M059J (cell line): Measurements from ENCODE around the gene RBM44. TPM values are rescaled to one million over a fixed set of nuclear protein-coding genes. Genes with fewer than 3 reads are reported as not detected.
"Not testable (repeated sequence)": the region's sequence is repeated elsewhere in the genome, so short reads cannot be mapped to it uniquely, and the experiment has no call there.

Source experiments
- DNase-seq: peaks from one replicate; pipeline ENCODE4 v3.0.0-alpha.2; 2012; ENCODE audit warnings: low read depth
- total RNA-seq: library from RNA; depleted of rRNA; stranded (reverse); fragments of >200 nt; shearing (Covaris generic); gene quantifications from 2 replicates; pipeline ENCODE4 v1.2.3, GENCODE V29; 2014

Gene RBM44
- total RNA-seq, 1 experiment from 2014 or later, result 0.02 TPM

- DNase-seq, result peak; percentile 43
Measured at GRCh38 chr2:237774811-237775553, 23.6 kb upstream of the RBM44 start.

- no peak for DNase-seq
Measured at GRCh38 chr2:237779521-237779920, 19.1 kb upstream of the RBM44 start.

GRCh38 chr2:237782181-237782580 lies 16.4 kb upstream of the RBM44 start:
- DNase-seq, result no peak

- not testable (repeated sequence) for DNase-seq
Measured at GRCh38 chr2:237783678-237784077, 14.9 kb upstream of the RBM44 start.

GRCh38 chr2:237786936-237787335 lies 11.6 kb upstream of the RBM44 start:
- no peak for DNase-seq

DNA sequence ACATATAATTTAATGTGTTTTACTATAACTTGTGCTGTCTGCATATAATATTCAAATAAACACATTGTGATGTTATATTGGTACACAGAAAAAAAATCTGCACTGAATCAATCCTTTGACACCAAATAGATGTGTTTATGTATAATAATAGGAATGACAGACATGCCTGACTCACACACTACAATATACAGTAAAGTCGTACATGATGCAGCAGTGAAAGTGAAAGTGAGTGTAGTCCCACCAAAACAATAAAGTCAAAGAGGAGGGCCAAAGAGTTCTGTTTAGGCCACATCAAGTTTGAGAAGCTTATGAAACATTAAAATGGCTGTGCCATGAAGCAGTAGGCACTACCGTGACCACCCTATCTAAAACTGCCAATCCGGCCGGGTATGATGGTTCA lies 8.2 kb upstream of the RBM44 start:
- peak; percentile 13 for DNase-seq

GRCh38 chr2:237791977-237792727 lies 6.4 kb upstream of the RBM44 start:
- DNase-seq, result peak; percentile 15

GRCh38 chr2:237797253-237797652 lies 1.3 kb upstream of the RBM44 start:
- no peak for DNase-seq

GRCh38 chr2:237799060-237799428 lies 465 bp downstream of the RBM44 start:
- DNase-seq, result no peak

- DNase-seq, result no peak
Measured at GRCh38 chr2:237801466-237801865, 2.9 kb downstream of the RBM44 start.

- DNase-seq, result no peak
Measured at GRCh38 chr2:237806334-237806733, 7.8 kb downstream of the RBM44 start.

DNA sequence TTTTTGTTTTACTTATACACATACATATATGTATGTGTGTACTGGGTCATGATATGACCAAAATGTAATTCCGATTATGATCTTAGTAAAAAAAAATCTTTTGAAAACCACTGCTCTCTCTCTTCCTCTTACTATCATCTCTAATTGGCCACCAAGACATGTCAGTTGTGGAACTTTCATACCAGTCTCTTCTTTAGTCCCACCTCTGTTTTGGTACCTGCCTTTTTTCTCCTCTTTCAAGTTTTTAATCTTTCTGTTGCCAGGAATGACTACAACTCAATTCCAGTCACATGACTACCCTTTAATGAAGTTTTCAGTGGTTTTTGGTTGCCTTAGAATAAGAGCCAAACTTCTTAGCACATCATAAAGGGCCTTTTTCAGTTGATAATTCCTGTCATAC lies 17.1 kb downstream of the RBM44 start:
- no peak for DNase-seq

DNA sequence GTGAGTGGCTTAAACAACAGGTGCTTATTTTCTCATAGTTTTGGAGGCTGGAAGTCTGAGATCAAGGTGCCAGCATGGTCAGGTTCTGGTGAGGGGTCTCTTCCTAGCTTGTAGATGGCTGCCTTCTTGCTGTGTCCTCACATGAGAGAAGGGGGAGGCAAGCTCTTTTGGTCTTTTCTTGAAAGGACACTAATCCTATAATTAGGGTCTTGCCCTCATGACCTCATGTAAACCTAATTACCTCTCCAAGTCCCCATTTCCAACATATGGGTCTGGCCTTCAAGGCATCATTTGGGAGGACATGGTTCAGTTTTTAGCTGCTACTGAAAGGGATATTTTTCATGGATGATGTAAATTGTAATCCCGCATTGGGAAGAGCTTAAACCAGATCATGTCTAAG lies 18.0 kb downstream of the RBM44 start:
- no peak for DNase-seq

GRCh38 chr2:237818066-237818473 lies 19.5 kb downstream of the RBM44 start:
- peak; percentile 49 for DNase-seq

GRCh38 chr2:237819231-237819630 lies 20.7 kb downstream of the RBM44 start:
- no peak for DNase-seq

- DNase-seq, result no peak
Measured at GRCh38 chr2:237820421-237820820, 21.8 kb downstream of the RBM44 start.

DNA sequence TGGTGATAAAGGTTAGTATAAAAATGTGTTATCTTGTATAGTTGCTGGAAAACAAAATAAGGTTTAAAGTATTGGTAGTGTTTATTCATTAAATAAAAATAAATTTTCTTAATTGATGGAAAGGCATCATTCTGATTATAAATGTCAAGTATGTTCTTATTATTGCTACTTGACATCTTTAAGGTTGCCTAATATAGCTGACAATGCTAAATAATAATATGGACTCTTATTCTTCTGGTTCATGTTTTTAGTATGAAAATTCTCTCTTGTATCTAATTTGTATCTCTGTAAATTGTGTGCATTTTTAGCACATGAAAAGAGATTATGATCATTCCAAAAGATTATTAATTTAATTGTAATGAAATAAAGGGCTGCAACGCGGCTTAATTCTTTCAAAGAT lies 25.0 kb downstream of the RBM44 start:
- no peak for DNase-seq

DNA sequence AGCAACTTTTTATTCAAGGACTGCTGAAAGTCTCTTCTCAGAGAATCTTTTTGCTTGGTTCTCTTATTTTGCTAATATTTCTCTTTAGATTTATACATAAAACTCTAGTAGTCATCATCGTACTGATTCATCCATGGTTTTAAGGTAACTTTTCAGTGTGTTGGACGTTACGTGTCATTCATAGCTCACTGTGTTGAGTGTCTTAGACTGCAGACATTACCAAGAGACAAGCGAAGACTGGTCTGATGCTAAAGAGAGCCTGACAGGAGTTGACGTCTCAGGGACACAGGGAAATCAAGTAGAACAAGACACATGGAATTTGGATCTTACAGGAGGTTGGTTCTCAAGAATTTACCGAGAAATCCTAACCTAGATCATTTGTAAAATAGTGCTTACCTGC lies 25.5 kb downstream of the RBM44 start:
- DNase-seq, result no peak

DNA sequence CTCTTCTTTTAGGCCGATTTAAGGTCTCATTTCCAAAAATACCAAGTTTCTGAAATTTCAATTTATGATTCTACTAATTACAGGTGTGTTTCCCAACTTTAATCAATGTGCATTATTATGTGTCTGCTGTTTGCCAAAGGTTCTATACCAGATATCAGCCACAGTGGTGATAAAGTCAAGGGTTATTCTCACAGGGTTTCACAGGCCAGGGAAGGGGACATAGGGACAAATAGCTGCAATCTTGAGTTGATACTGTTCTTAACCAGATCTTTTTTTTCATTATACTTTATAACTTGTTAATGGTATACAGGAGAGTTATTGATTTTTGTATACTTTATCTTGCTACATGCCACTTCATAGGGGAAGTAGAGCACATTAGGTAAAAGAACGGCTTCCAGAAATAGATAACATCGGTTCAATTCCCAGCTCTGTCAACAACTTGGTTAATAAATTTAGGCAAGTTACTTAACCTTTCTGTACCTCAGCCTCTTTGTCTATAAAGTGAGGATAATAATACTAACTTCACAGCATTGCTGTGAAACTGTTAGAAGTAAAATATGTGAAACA lies 28.9 kb downstream of the RBM44 start:
- DNase-seq, result no peak

GRCh38 chr2:237830522-237830921 lies 31.9 kb downstream of the RBM44 start:
- no peak for DNase-seq

- DNase-seq, result no peak
Measured at GRCh38 chr2:237833546-237833945, 35.0 kb downstream of the RBM44 start.

DNA sequence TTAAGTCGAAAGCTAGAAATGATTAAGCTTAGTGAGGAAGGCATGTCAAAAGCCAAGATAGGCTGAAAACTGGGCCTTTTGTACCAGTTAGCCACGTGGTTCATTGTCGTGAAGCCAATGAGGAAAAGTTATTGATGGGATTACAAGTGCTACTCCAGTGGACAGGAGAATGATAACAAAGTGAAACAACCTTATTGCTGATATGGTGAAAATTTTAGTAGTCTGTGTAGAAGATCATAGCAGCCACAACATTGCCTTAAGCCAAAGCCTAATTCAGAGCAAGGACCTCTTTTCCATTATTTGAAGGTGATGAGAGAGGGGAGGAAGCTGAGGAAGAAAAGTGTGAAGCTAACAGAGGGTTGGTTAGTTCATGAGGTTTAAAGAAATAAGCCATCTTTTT lies 36.8 kb downstream of the RBM44 start:
- no peak for DNase-seq

DNA sequence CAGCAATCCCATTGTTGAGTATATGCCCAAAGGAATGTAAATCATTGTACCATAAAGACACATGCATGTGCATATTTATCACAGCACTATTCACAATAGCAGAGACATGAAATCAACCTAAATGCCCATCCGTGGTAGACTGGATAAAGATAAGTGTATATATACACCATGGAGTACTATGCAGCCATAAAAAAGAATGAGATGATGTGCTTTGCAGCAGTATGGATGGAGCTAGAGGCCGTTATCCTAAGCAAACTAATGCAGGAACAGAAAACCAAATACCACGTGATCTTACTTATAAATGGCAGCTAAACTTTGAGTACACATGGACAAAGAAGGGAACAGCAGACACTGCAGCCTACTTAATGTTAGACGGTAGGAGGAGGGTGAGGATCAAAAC lies 42.5 kb downstream of the RBM44 start:
- DNase-seq, result no peak
